Calu3 (cell line): Measurements from ENCODE around the gene SORCS1. TPM values are rescaled to one million over a fixed set of nuclear protein-coding genes. Genes with fewer than 3 reads are reported as not detected.

ENCODE experiments used
- BruUV-seq: library from RNA; stranded (reverse); fragments of 400-500 nt; replicated peaks from 2 replicates; lab custom pipeline; 2021; lab: Mats Ljungman, UMichigan
- CTCF ChIA-PET: fragments of 300-600 bp; sonication (Branson Sonifier 250); formaldehyde crosslinking; loops from one replicate; lab custom pipeline; 2022; ENCODE audit warnings: antibody characterized with exemption; lab: Charles Lee
- DNase-seq: peaks from one replicate; pipeline ENCODE4 v3.0.0; 2022
- H3K27ac Mint-ChIP-seq: one replicate; pipeline ENCODE4 v1.8.0; 2022; ENCODE audit warnings: mixed read lengths; ENCODE audit not compliant: unreplicated experiment
- H3K27me3 Mint-ChIP-seq: one replicate; pipeline ENCODE4 v1.8.0; 2022; ENCODE audit warnings: mixed read lengths; ENCODE audit not compliant: unreplicated experiment
- H3K36me3 Mint-ChIP-seq: one replicate; pipeline ENCODE4 v1.8.0; 2022; ENCODE audit warnings: mild to moderate bottlenecking, moderate library complexity, mixed read lengths; ENCODE audit not compliant: insufficient read depth, unreplicated experiment
- H3K4me1 Mint-ChIP-seq: one replicate; pipeline ENCODE4 v1.8.0; 2022; ENCODE audit warnings: mild to moderate bottlenecking, low read depth, mixed read lengths; ENCODE audit not compliant: unreplicated experiment
- H3K4me3 Mint-ChIP-seq: one replicate; pipeline ENCODE4 v1.8.0; 2022; ENCODE audit warnings: mild to moderate bottlenecking, low read depth, moderate library complexity, mixed read lengths; ENCODE audit not compliant: unreplicated experiment
- H3K9me3 Mint-ChIP-seq: one replicate; pipeline ENCODE4 v1.8.0; 2022; ENCODE audit warnings: low read depth, mixed read lengths; ENCODE audit not compliant: unreplicated experiment
- intact Hi-C: fragments of 100-400 bp; cut with micrococcal nuclease; formaldehyde crosslinking; loops from one replicate; pipeline ENCODE4 v1.10.0; 2022; ENCODE audit not compliant: unreplicated experiment
- total RNA-seq: library from RNA; stranded (reverse); gene quantifications from 2 replicates; pipeline ENCODE4 v1.2.3, GENCODE V29; 2022
- TF ChIP-seq, protein P1 (sequence below): fragments of 200-600 bp; IDR thresholded peaks from one replicate; pipeline ENCODE4 v1.8.0; 2022; ENCODE audit warnings: antibody characterized with exemption; ENCODE audit not compliant: unreplicated experiment

The SORCS1 gene
- total RNA-seq, 1 experiment from 2014 or later: not detected

DNA sequence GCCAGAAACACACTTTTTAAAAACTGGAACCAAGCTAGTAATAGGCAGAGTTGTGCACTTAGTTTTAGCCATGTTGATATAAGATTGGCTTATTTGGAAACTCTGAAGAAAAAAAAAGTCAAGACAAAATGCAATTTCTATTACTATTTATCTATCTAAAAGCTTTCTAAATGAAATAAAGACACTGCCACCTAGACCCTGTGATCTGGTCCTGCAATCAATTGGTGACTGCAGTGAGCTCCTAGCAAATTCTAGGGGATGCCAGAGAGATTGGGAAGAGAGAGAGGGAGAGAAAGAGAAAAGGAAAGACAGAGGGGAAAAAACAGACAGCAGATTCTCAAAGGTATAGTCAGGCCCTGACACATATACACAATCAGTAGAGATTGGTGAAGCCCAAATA is 25.3 kb downstream of the SORCS1 start:
- Mint-ChIP-seq H3K27me3 (no peaks in the 10 kb centered on the region), H3K36me3 (no peaks in the 10 kb centered on the region), H3K27ac (no peak overlapping the region), H3K9me3 (peaks cover 7% of the 10 kb centered on the region), H3K4me1 (no peaks in the 10 kb centered on the region), H3K4me3 (no peak overlapping the region)
- intact Hi-C loops: no loop called here
- CTCF ChIA-PET: no interaction called here
- TF ChIP-seq, protein P1, sequence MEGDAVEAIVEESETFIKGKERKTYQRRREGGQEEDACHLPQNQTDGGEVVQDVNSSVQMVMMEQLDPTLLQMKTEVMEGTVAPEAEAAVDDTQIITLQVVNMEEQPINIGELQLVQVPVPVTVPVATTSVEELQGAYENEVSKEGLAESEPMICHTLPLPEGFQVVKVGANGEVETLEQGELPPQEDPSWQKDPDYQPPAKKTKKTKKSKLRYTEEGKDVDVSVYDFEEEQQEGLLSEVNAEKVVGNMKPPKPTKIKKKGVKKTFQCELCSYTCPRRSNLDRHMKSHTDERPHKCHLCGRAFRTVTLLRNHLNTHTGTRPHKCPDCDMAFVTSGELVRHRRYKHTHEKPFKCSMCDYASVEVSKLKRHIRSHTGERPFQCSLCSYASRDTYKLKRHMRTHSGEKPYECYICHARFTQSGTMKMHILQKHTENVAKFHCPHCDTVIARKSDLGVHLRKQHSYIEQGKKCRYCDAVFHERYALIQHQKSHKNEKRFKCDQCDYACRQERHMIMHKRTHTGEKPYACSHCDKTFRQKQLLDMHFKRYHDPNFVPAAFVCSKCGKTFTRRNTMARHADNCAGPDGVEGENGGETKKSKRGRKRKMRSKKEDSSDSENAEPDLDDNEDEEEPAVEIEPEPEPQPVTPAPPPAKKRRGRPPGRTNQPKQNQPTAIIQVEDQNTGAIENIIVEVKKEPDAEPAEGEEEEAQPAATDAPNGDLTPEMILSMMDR: no peak
- BruUV-seq: no TSS peak
- no peak for DNase-seq

DNA sequence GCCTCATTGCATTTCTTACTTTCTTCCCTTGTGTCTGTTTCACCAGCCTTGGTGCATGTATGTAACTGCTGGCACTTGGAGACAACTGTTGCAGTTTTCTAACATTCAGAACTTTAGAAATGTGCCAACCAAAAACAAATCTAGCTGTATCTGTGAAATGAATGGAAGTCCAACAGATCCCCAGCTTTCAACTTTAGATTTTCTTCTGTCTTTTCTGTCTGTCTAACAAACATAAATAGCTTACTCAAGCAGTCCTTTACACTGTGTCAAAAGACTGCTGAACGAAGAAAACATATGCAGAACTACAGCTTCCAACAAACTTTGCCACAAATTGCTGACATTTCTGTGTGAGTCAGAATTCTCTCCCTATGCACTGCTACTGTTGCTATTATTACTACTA is 30.9 kb downstream of the SORCS1 start:
- no TSS peak for BruUV-seq
- H3K27ac Mint-ChIP-seq: no peak overlapping the region
- no peak overlapping the region for H3K4me3 Mint-ChIP-seq
- H3K36me3 Mint-ChIP-seq: no peaks in the 10 kb centered on the region
- intact Hi-C loops: no loop called here
- DNase-seq: no peak
- TF ChIP-seq, protein P1: no peak
- no peaks in the 10 kb centered on the region for H3K27me3 Mint-ChIP-seq
- CTCF ChIA-PET: no interaction called here
- H3K4me1 Mint-ChIP-seq: no peaks in the 10 kb centered on the region
- H3K9me3 Mint-ChIP-seq: peaks cover 15% of the 10 kb centered on the region

DNA sequence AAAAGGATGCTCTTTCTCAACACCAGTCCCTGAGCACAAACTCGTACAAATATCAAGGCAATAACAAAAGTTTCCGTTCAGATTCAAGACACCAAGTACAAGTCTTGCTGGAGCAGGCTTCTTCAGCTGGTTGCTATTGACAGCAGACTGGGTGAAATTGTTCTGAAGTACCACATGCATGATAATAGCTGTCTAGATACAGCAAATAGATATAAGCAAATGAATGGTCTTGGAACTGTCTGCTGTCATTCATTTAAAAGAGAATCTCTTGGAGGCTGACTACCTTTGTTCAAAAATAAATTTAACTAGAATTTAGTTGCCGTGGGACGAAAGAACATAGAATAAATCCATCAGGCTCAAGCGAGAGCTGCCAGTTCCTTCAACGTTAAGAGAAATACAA is 35.5 kb downstream of the SORCS1 start:
- no peak for DNase-seq
- H3K27me3 Mint-ChIP-seq: no peaks in the 10 kb centered on the region
- H3K27ac Mint-ChIP-seq: no peak overlapping the region
- CTCF ChIA-PET: no interaction called here
- TF ChIP-seq, protein P1: no peak
- no peaks in the 10 kb centered on the region for H3K36me3 Mint-ChIP-seq
- no TSS peak for BruUV-seq
- H3K9me3 Mint-ChIP-seq: peaks cover 12% of the 10 kb centered on the region
- intact Hi-C loops: no loop called here
- no peaks in the 10 kb centered on the region for H3K4me1 Mint-ChIP-seq
- no peak overlapping the region for H3K4me3 Mint-ChIP-seq

DNA sequence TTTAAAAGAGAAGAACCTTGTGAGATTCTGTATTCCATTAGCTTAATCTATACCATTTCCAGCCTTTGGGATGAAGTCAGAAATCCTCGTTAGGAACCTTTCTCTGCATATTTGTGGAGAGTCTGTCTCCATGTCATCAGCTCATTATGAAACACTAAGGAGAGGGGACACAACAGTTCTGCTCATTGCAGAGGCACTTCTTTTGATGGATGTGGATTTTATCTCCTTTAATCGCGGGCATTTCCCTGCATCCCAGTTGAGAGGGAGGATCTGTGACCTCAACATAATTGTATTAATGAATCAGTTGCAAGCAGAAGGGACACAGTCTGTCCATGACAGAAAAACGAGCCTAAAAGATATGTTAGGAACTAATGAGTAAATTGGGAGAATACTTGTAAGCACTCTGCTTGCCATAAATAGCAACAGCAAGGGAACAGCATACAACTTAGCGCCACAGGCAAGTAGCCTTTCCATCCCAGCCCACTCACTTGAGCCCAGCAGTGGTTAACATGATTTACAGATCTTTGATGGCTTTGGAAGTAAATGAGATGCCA is 37.9 kb downstream of the SORCS1 start:
- no peaks in the 10 kb centered on the region for H3K27me3 Mint-ChIP-seq

More for the DNA sequence above, 37.9 kb downstream of the SORCS1 start:
- intact Hi-C loops: no loop called here
- CTCF ChIA-PET: no interaction called here
- no peaks in the 10 kb centered on the region for H3K4me1 Mint-ChIP-seq
- peaks cover 4% of the 10 kb centered on the region for H3K9me3 Mint-ChIP-seq
- H3K27ac Mint-ChIP-seq: no peak overlapping the region
- H3K36me3 Mint-ChIP-seq: no peaks in the 10 kb centered on the region
- H3K4me3 Mint-ChIP-seq: no peak overlapping the region
- no TSS peak for BruUV-seq
- TF ChIP-seq, protein P1: no peak
- no peak for DNase-seq
